Central memory CD8-positive, alpha-beta T cell (primary cell): ENCODE data around the gene MAP1LC3B.

Experiments used
- ATAC-seq: fragments of 150-1000 bp; cut with Tn5 transposase; replicated peaks from 2 replicates; pipeline ENCODE4 v1.10.0; 2022; ENCODE audit warnings: mild to moderate bottlenecking, moderate FRiP score, moderate number of reproducible peaks; ENCODE audit not compliant: poor library complexity, severe bottlenecking; ENCODE audit errors: extremely low read depth
- DNase-seq, 2 donors: peaks; one replicate each; pipeline ENCODE4 v3.0.0; 2021; ENCODE audit warnings: low spot score in 2 of 2
- H3K27ac Mint-ChIP-seq: one replicate; pipeline ENCODE4 v1.8.0; 2022; ENCODE audit warnings: low read depth, mild to moderate bottlenecking, moderate library complexity, mixed read lengths
- H3K27me3 Mint-ChIP-seq: one replicate; pipeline ENCODE4 v1.8.0; 2022; ENCODE audit warnings: mixed read lengths
- H3K36me3 Mint-ChIP-seq: one replicate; pipeline ENCODE4 v1.8.0; 2022; ENCODE audit warnings: mild to moderate bottlenecking, moderate library complexity, mixed read lengths; ENCODE audit not compliant: insufficient read depth
- H3K4me1 Mint-ChIP-seq: one replicate; pipeline ENCODE4 v1.8.0; 2022; ENCODE audit warnings: mixed read lengths
- H3K4me3 Mint-ChIP-seq: one replicate; pipeline ENCODE4 v1.8.0; 2022; ENCODE audit warnings: mild to moderate bottlenecking, moderate library complexity, mixed read lengths
- H3K9me3 Mint-ChIP-seq: one replicate; pipeline ENCODE4 v1.8.0; 2022; ENCODE audit warnings: mixed read lengths

Gene MAP1LC3B

DNA sequence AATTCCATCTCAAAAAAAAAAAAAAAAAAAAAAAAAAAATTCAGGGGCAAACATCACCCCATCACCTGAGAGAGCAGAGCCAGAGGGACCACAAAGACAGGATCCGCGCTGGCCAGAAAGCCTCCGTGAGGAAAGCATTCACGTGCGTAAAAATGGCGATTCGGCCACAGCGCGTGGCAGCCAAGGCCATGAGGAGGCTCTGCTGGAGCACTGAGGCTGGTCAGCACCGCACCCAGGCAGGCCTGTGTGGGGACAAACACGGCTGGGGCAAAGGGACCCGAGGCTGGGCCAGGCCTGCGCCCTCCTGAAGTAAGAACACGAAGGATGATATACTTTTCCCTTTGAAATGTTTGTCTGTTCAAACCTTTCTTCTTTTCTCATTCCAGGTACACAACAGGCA is 45.2 kb downstream of the MAP1LC3B start:
- Mint-ChIP-seq H3K9me3 (no peaks in the 10 kb centered on the region), H3K4me3 (no peak overlapping the region), H3K4me1 (peaks cover 10% of the 10 kb centered on the region), H3K27ac (no peak overlapping the region), H3K36me3 (peaks cover 5% of the 10 kb centered on the region), H3K27me3 (no peaks in the 10 kb centered on the region)
- ATAC-seq = no peak
- no peak for DNase-seq

DNA sequence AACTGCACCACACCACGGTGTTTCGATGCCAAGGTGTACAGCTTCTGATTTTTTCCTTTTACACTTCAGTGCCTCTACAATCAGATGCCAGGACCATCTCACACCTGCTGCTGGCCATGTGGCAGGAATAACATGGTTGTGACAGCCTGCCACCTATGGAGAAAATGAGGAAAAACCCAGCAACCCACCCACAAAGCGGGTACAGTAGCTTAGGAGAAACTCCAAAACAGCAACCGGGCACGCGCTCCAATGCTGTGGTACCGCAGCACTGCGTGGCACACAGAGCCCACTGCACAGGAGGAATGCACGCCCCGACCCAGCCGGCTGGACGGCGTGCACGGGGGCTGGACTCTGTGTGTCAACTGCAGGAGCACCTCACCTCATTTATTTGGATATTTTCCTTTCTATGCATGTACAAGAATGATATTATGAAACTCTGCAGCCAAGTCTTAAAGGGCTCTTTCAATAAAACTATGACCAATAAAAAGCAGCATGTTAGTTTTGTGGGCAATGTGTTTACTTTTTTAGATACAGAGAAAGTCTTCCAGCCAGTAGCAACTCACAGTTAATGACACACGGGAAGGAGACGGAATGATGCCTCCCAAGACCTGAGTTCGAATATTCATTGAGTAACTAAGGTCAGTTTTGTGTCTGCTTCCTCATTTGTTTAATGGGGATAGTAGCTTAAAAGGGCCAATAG is 45.9 kb downstream of the MAP1LC3B start:
- H3K27me3 Mint-ChIP-seq = no peaks in the 10 kb centered on the region
- H3K4me1 Mint-ChIP-seq = peaks cover 10% of the 10 kb centered on the region
- no peak for ATAC-seq

DNA sequence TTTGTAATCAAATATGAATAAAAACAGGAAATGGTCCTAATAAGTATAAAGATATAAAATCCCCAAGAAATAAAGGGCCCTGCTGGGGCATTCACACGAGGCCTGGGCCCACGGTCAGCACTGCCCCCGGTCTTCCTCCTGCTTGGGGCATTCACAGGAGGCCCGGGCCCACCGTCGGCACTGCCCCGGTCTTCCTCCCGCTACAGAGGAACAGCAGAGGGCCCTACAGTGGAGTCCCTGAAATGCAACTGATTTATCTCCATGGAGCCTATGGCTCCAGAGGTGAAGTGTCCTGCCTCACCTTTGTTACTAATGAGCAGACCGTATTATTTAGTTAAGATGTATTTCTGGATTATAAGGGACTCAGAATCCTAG is 46.5 kb downstream of the MAP1LC3B start:
- no peak for ATAC-seq
- Mint-ChIP-seq H3K27ac (no peak overlapping the region), H3K27me3 (no peaks in the 10 kb centered on the region), H3K4me1 (peaks cover 10% of the 10 kb centered on the region), H3K36me3 (peaks cover 6% of the 10 kb centered on the region), H3K9me3 (no peaks in the 10 kb centered on the region), H3K4me3 (no peak overlapping the region)
- DNase-seq = no peak

More for the DNA sequence above, 45.9 kb downstream of the MAP1LC3B start:
- no peak overlapping the region for H3K27ac Mint-ChIP-seq
- H3K4me3 Mint-ChIP-seq = no peak overlapping the region
- no peak for DNase-seq
- H3K36me3 Mint-ChIP-seq = peaks cover 6% of the 10 kb centered on the region
- no peaks in the 10 kb centered on the region for H3K9me3 Mint-ChIP-seq

DNA sequence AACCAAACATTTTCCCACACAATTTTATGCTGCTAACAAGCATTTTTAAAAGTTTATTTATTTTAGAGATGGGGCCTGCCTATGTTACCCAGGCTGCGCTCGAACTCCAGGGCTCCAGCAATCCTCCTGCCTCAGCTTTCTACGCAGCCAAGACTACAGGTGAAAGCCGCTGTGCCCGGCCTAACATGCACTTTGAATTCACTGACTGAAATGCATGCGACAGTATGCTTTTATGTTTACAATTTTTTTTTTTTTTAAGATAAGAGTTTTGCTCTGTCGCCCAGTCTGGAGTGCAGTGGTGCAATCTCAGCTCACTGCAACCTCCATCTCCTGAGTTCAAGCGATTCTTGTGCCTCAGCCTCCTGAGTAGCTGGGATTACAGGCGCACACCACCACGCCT is 47.8 kb downstream of the MAP1LC3B start:
- Mint-ChIP-seq H3K4me1 (peaks cover 10% of the 10 kb centered on the region), H3K9me3 (no peaks in the 10 kb centered on the region), H3K36me3 (peaks cover 3% of the 10 kb centered on the region), H3K27me3 (no peaks in the 10 kb centered on the region), H3K4me3 (no peak overlapping the region), H3K27ac (no peak overlapping the region)
- ATAC-seq (no peak), DNase-seq (no peak)

DNA sequence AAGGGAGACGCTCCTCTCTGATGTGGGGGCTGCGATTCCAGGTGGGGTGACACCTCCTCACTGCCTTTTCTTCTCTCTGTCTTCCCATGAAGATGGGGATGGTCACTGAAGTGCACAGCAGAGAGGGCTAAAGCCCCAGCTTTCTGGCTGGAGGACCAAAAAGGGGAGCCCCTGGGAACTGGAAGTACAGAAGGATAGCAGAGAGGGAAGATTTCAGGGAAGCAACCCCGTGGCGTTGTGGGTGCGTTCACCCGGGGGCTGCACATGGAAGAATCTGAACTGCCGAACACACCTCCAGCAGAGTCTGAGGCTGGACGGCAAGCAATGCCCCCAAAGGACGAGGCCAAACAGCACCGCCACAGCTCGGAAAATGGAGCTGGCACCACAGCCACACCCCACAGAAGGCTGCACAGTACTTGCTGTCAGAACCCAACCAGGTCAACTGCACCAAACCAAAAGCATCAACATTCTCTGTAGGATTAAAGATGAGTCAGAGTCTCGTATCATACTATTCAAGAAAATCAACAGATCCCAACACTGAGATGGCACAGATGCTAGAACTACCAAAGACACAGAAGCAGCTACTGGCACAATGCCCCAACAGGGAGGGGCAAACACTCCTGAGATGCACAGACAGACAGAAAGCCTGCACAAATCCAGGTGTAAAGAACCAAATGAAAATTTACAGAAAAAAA is 49.9 kb downstream of the MAP1LC3B start:
- ATAC-seq = no peak

DNA sequence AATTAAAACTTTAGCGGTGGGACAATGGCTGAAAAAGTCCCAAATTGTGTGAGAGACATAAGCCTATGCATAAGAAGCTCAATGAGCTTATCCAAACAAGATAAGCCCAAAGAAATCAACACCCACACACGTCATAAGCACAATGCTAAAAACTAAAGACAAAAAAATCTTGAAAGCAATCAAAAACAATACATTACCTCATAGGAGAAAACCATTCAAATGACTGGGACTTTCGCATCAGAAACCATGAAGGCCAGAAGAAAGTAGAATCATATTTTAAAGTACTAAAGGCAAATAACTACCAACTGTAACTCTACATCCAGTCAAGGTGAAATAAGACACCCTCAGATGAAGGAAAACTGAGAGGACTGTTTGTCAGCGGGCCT is 50.4 kb downstream of the MAP1LC3B start:
- ATAC-seq (no peak), DNase-seq (no peak)
- H3K4me3 Mint-ChIP-seq = no peak overlapping the region
- H3K4me1 Mint-ChIP-seq = no peaks in the 10 kb centered on the region
- no peak overlapping the region for H3K27ac Mint-ChIP-seq
- no peaks in the 10 kb centered on the region for H3K9me3 Mint-ChIP-seq
- H3K27me3 Mint-ChIP-seq = no peaks in the 10 kb centered on the region
- H3K36me3 Mint-ChIP-seq = peaks cover 15% of the 10 kb centered on the region

More for the DNA sequence above, 49.9 kb downstream of the MAP1LC3B start:
- no peak for DNase-seq
- H3K27me3 Mint-ChIP-seq = no peaks in the 10 kb centered on the region
- no peaks in the 10 kb centered on the region for H3K9me3 Mint-ChIP-seq
- H3K4me1 Mint-ChIP-seq = peaks cover under 1% of the 10 kb centered on the region
- H3K36me3 Mint-ChIP-seq = peaks cover 15% of the 10 kb centered on the region
- no peak overlapping the region for H3K27ac Mint-ChIP-seq
- H3K4me3 Mint-ChIP-seq = no peak overlapping the region

DNA sequence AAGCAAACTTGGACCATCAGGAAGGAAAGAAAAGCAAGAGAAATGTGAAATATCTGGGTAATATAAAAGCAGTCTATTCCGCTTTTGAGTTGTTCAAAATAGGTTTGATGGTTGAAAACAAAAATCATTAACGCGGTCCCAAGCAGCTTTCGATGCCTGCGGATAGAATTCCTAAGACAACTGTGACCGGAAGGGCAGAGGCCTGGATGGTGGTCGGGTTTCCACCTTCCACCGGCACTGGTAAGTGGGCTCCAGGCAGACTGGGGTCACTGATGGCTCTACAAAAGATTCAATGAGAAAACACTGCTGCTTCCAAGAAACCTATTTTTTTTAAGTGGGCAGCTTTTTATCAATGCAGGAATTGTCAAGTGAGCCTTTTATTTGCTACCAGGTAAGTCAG is 50.9 kb downstream of the MAP1LC3B start:
- Mint-ChIP-seq H3K27ac (no peak overlapping the region), H3K27me3 (no peaks in the 10 kb centered on the region), H3K9me3 (no peaks in the 10 kb centered on the region)

DNA sequence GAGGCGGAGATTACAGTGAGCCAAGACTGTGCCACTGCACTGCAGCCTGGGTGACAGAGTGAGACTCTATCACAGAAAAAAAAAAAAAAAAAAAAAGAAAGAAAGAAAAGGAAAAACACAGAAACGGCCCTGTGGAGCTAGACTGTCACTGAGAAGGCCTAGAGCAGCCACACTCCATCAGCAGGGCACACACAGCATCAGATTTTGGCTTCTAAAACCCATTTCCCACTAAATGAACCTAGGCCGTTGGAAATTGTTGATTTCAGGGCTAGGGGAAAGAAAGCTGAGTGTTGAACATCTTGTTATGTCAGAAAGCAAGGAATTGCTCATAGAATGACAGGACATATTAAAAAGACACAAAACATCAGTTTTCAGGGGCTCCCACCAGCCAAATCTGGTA is 51.8 kb downstream of the MAP1LC3B start:
- no peaks in the 10 kb centered on the region for H3K4me1 Mint-ChIP-seq

More for the DNA sequence above, 50.9 kb downstream of the MAP1LC3B start:
- Mint-ChIP-seq H3K4me3 (no peak overlapping the region), H3K36me3 (peaks cover 18% of the 10 kb centered on the region), H3K4me1 (no peaks in the 10 kb centered on the region)
- ATAC-seq (no peak), DNase-seq (no peak)

DNA sequence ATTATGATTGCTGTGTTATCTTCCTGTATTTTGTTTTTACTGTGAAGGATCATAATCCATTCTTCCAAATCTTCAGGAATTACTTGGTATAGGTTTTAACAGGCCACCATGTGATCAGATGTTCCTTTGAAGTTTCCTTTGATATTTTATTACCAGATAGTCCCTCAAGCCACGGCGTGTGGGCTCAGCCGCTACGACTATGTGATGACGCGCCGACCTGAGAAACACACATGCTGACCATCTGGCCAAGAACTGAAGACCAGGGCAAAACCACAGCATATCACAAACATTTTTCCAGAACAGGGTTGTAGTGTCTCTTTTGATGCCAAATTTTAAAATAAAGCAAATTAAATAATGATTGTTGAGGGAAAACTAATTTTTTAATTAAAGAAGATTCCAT is 53.4 kb downstream of the MAP1LC3B start:
- Mint-ChIP-seq H3K36me3 (peaks cover 24% of the 10 kb centered on the region), H3K9me3 (no peaks in the 10 kb centered on the region), H3K4me1 (no peaks in the 10 kb centered on the region), H3K4me3 (no peak overlapping the region), H3K27me3 (no peaks in the 10 kb centered on the region), H3K27ac (no peak overlapping the region)
- ATAC-seq (no peak), DNase-seq (no peak)

More for the DNA sequence above, 51.8 kb downstream of the MAP1LC3B start:
- no peak for DNase-seq
- H3K9me3 Mint-ChIP-seq = no peaks in the 10 kb centered on the region
- no peak for ATAC-seq
- H3K27ac Mint-ChIP-seq = no peak overlapping the region
- no peak overlapping the region for H3K4me3 Mint-ChIP-seq
- no peaks in the 10 kb centered on the region for H3K27me3 Mint-ChIP-seq
- peaks cover 24% of the 10 kb centered on the region for H3K36me3 Mint-ChIP-seq

DNA sequence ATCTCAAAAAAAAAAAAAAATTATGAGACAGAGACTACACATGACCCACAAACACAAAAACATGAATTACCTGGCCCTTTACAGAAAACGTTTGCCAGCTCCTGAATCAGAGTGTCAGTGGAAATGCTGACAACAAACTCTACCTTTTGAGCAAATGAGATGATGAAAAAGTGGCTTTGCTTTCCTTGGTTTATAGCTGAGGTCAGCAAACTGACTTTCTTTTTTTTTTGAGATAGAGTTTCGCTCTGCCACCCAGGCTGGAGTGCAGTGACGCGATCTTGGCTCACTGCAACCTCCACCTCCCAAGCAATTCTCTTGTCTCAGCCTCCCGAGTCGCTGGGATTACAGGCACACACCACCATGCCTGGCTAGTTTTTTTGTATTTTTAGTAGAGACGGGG is 54.3 kb downstream of the MAP1LC3B start:
- peaks cover 23% of the 10 kb centered on the region for H3K36me3 Mint-ChIP-seq
- no peak for ATAC-seq

DNA sequence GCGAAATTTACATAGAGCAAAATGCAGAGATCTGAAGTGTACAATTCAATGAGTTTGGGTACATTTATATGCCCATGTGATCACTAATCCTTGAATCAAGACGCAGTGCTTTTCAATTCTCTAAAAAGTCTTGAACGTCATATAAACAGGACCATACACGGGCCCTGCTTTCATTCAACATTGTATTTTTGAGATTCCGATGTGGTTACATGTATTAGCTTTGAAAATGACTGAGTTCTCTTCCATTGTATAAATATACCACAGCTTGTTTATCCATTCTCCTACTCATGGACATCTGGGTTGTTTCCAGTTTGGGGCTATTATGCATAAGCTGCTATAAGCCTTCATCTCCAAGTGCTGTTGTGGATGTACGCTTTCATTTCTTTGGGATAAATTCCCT is 55.2 kb downstream of the MAP1LC3B start:
- peaks cover 22% of the 10 kb centered on the region for H3K36me3 Mint-ChIP-seq
- ATAC-seq (no peak), DNase-seq (no peak)
- H3K9me3 Mint-ChIP-seq = no peaks in the 10 kb centered on the region
- H3K27me3 Mint-ChIP-seq = no peaks in the 10 kb centered on the region
- no peak overlapping the region for H3K27ac Mint-ChIP-seq
- H3K4me1 Mint-ChIP-seq = no peaks in the 10 kb centered on the region
- H3K4me3 Mint-ChIP-seq = no peak overlapping the region

More for the DNA sequence above, 54.3 kb downstream of the MAP1LC3B start:
- H3K9me3 Mint-ChIP-seq = no peaks in the 10 kb centered on the region
- no peak for DNase-seq
- H3K4me1 Mint-ChIP-seq = no peaks in the 10 kb centered on the region
- H3K4me3 Mint-ChIP-seq = no peak overlapping the region
- no peak overlapping the region for H3K27ac Mint-ChIP-seq
- H3K27me3 Mint-ChIP-seq = no peaks in the 10 kb centered on the region

DNA sequence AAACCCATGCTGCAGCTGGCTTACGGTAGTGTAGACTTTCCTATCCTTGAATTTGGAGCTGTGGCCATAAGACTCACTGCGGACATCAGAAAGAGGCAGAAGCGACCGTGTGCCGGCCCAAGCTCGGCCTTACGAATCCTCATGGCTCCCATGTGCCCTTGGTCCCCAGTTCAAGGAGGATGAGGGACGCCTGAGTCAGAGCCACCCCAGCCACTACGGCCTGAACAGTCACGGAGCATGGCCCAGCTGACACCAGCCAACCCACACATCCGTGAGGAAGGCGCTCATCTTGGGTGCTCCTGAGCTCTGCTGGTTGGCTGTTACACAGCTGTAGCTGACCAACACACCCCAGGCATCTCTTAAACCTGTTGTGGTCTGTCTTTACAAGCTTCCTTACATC is 56.7 kb downstream of the MAP1LC3B start:
- no peaks in the 10 kb centered on the region for H3K9me3 Mint-ChIP-seq
- peaks cover 21% of the 10 kb centered on the region for H3K36me3 Mint-ChIP-seq
- no peak for ATAC-seq

DNA sequence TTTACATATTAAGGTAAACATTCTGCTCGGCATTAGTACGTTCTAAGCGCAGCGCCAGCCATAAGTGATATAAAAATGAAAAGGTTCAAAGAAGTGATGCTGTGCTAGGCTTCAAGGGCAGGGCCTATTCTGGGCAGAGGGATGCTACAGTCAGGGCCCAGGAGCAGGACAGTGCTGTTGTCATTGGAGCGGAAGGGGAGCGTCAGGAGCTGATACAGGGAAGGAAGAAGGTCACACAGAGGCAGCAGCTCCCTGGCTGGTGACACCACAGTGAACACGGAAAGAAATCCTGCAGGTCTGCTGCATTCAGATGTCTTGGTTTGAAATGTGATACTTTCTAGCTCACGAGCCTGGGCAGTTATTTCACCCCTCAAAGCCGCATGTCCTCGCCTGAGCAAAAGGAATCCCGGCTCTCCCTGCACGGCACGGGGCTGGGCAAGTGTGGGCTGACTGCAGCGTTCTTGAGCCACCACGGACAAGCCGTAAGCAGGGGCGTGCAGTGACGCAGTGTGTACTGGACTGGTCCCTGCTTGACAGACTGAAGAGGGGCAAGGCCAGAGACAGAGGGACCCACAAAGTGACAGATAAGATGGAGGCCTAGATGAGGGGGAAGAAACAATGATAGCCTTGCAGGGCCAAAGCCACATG is 59.6 kb downstream of the MAP1LC3B start:
- ATAC-seq (no peak), DNase-seq (no peak)
- Mint-ChIP-seq H3K4me1 (no peaks in the 10 kb centered on the region), H3K36me3 (peaks cover 14% of the 10 kb centered on the region), H3K27ac (peak overlapping the region; percentile 89), H3K4me3 (no peak overlapping the region), H3K27me3 (no peaks in the 10 kb centered on the region), H3K9me3 (no peaks in the 10 kb centered on the region)

More for the DNA sequence above, 56.7 kb downstream of the MAP1LC3B start:
- DNase-seq = no peak
- no peaks in the 10 kb centered on the region for H3K4me1 Mint-ChIP-seq
- H3K27ac Mint-ChIP-seq = no peak overlapping the region
- H3K4me3 Mint-ChIP-seq = no peak overlapping the region
- no peaks in the 10 kb centered on the region for H3K27me3 Mint-ChIP-seq
